GM19043 (cell line): ENCODE data around the gene TMPRSS2.

ENCODE experiments used
- ATAC-seq: cut with Tn5 transposase; IDR thresholded peaks from one replicate; pipeline ENCODE4 v1.9.1; 2021; ENCODE audit warnings: low read depth; ENCODE audit not compliant: unreplicated experiment

Gene TMPRSS2

DNA sequence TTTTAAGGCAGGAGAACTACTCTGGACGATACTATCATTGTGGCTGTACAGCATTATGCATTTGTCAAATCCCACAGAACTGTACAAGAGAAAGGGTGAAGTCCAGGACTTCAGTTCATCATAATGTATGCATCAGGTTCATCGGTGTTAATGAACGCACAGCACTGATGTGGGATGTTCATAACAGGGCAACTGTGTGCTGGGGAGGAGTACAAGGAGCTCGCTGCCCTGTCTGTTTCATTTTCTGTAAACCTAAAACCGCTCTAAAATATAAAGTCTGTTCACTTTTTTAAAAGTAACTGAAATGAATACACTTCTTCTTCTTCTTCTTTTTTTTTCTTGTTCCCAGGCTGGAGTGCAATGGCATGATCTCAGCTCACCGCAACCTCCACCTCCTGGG is 25.0 kb downstream of the TMPRSS2 start:
- ATAC-seq, result no peak

DNA sequence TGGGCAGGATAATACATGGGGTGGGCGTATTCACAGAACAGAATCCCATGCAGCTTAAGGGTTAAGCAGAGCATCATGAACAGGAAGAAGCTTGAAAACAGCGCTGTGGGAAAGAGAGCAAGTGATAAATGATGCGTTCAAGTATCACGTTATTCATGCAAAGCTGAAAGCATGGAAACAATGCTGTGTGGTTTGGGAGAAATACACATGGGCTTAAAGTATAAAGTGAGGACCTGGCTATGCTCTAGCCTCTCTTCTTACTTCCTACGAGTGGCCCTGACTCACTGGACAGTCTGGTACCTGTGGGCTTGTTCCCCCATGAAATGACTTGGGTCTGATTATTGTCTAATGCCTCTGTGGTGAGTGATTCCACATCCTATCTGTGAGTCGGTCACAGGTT is 25.7 kb downstream of the TMPRSS2 start:
- no peak for ATAC-seq

DNA sequence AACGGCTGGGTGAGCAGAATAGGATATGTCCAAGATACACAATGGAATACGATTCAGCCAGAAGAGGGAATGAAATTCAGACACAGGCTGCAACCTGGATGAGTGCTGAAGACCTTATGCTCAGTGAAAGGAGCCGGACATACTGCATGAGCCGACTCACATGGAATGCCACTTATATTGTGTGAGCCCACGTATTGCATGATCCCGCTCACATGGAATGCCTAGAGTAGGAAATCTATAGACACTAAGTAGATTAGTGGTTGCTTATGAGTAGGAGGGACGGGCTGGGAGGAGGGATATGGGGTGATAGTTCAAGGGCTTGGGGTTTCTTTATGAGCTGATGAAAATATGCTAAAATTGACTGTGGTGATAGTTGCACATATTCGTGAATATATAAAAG is 26.8 kb downstream of the TMPRSS2 start:
- ATAC-seq, result no peak

DNA sequence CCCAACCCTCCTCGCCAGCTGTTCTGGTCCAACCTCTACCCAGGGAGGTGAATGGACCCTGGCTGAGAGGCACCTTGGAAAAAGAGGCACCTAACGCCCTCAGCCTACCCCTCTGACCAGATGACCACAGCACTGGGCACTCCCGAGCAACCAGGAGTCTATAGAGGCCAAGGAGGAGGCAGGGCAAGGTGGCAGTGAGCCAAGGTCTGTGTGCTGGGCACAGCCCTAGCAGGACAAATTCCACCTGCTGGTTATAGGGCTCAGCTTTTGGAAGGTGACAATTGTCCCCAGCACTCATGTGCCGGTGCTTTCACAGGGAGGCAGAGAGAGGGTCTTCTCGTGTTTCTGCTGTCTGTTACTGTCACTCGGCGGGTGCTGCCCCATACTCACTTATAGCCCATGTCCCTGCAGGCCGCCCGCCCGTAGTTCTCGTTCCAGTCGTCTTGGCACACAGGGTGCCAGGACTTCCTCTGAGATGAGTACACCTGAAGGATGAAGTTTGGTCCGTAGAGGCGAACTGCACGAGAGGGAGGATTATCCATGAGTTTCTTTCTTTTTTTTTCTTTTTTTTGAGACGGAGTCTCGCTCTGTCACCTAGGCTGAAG is 27.8 kb downstream of the TMPRSS2 start:
- ATAC-seq, result no peak

DNA sequence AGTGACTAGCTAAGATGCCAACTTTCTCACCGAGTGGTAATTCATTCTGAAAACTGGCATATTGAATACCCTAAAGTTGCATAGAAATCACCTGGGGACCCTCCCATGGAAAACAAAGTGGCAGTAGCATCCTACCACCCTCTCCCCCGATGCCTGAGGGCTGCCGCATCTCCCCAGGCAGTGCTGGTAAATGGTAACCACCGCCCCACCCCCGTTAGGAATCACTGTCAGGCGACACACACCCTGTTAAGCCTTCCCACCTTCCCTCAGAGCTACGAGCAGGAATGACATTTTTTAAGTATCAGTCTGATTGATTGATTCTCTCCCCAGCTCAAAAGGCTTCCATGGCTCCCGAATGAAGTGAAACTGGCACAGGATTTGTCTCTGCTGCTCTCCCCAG is 28.3 kb downstream of the TMPRSS2 start:
- no peak for ATAC-seq

GRCh38 chr21:41478319-41479177 is 29.4 kb downstream of the TMPRSS2 start:
- no peak for ATAC-seq

DNA sequence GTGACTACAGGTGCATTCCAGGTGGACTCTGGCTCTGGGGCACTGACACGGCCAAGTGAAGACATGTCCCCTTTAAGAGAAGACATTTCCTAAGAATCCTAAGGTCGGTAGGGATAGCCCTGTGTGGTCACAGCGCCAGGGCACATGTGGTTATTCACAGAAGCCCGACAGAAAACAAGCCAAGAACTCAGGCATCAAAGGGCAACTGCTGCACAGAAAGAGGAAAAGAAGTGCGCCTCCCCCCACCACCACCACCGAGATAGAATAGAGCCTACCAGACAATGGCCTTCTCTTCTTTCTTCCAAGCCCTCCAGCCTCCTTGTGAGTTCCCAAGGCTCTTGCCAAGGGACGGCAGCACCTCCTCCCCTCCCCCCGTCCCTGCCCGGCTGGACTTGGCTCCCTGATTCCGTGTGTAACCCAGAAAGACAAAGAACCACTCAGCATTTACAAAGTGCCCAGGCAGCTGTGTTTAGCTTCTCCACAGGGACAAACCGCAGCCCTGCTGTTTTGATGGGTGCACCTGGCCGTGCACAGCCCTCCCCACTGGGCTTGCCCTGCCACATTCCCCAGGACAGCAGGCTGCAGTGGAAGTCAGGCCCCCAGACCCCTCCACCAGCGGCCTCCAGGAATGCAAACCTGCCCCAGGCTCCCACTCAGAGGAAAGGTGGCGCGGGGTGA is 30.2 kb downstream of the TMPRSS2 start:
- no peak for ATAC-seq

DNA sequence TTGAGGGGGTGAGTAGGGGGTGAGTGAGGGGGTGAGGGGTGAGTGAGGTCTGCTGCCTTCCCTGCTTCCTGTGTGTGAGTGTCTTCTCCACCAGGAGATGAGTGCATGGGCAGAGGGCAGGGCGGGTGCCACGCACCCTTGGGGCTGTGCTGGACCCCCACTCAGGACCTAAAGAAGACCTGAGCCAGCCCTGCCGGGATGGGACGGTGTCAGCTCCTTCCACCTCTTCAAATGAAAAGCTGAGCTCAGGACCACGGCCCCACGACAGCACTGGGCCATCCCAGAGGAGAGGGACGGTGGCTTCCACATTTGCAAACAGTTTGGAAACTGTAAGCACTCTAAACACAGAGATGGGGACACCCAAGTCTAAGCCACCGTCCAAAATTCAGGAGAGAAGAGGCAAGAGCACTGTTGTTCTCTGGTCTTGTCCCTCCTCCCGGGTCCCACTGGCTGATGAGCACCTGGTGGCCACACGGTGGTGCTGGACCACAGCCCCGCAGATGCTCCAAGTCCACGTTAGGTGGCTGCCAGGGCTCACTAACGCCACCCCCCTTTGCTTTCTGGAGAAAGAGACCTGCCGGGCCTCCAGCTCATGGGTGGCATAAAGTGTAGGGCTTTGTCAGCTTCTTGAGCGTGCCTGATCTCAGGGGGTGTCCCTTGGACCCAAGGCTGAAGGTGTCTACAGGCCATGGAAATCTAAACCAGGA is 32.1 kb downstream of the TMPRSS2 start:
- ATAC-seq, result no peak

DNA sequence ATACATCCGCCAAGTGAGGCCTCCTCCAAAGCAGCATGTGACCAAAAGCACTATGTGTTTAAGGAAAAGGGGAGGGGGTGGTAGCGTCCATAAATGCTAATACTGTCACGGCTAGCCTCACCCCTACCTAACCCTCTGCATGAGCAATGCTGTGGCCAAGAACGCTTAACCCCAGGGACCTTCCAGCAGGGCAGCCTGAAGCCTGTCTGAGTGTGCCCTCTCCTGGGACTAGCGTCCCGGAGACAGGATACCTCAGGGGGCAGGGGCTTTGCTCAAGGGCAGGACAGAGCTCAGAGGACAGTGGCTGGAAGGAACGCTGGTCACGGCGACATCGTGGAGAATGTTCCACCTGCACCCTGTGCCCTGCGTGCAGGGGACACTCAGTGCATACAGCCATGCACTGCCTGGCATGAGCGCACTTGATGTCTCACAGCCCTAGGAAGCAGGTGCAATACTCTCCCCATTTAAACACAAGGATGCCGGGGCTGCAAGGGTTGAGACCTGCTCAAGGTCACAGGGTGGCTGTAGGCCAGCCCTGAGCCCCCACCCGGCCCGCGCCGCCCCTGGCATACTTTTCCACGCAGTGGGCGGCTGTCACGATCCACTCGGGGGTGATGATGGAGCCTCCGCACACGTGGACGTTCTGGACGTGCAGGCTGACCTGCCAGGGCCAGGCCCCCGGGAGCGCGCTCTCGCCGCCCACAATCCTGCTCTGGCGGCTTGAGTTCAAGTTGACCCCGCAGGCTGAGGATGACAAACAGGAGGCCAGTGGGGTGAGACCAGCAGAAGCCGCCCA is 35.0 kb downstream of the TMPRSS2 start:
- ATAC-seq, result no peak

DNA sequence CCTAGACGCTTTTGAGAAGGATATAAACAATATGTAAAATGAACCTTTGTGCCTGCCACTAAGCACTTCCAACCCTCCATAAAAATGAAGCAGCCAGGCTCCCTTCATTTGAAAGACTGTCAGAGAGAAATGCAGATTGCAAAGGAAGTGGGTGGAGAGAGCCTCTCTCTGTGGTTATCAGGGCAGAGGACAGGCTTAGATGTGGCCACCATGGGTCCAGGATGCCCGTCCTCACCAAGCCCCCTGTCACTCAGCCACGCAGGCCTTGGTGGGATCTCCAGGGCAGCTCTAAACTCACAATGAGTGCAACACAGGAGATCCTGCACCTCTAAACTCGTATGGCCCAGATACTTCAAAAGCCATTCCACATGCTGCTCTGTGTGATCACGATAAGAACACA is 37.9 kb downstream of the TMPRSS2 start:
- ATAC-seq, result no peak

DNA sequence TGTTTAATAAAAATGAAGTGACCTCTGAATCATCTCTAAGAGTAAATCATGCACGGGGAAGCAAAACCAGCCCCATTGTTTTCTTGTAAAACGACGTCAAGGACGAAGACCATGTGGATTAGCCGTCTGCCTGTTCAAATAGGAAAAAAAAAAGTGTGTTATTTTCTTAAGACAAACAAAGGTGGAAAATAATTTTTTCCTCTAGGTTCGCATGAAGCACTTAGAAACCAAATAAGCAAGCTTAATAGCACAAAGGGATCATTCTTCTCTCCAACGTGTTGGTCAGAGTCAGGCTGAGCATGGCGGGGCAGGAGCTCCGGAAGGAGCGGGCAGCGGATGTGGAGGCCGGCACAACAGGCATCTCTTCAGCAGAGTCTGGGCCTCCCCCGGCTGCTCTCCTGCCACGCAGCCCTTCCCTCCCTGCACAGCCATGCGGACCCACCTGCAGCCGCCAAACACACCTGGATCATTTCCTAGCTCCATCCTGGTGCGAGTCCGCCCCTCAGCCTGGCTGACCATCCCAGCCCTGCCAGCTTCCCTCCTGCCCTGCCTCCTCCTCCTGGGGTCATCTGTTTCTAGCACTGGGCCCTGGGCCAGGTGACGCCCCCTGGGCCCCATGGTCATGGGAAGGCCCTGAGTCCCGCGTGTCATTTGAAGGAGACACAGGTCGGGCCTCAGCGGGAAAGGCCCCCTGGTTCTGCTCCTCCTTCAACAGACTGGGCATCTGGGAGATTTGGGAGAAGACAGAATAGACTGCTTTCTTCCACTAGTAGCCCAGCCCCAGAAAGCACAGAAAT is 41.7 kb downstream of the TMPRSS2 start:
- ATAC-seq, result no peak

DNA sequence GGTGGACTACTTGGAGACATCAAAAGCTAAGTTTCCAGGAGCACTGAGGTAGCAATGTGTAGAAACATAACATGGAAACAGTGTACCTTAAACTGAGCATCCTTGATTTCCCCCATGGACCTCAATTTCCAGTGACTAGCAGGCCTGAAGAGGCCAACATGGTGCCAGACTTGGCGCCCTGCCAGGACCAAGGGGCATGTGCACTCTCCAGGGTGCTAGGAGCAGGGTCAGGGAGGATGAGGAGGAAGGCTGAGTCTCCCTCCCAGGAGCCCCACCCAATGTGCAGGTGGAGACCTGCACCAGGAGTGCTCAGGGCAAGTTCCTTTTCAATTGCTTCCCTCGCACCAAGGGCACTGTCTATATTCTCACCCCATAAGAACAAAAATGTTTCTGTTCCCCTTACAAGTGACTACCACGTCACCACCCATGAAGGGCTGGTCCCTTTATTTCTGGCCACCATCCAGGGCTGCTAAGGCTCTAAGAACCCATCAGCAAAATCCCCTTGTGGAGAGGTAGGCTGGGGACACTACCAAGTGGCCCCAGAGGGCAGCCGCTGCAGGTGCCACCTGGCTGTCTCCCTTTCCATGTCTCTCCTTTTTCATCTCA is 42.7 kb downstream of the TMPRSS2 start:
- ATAC-seq, result no peak

DNA sequence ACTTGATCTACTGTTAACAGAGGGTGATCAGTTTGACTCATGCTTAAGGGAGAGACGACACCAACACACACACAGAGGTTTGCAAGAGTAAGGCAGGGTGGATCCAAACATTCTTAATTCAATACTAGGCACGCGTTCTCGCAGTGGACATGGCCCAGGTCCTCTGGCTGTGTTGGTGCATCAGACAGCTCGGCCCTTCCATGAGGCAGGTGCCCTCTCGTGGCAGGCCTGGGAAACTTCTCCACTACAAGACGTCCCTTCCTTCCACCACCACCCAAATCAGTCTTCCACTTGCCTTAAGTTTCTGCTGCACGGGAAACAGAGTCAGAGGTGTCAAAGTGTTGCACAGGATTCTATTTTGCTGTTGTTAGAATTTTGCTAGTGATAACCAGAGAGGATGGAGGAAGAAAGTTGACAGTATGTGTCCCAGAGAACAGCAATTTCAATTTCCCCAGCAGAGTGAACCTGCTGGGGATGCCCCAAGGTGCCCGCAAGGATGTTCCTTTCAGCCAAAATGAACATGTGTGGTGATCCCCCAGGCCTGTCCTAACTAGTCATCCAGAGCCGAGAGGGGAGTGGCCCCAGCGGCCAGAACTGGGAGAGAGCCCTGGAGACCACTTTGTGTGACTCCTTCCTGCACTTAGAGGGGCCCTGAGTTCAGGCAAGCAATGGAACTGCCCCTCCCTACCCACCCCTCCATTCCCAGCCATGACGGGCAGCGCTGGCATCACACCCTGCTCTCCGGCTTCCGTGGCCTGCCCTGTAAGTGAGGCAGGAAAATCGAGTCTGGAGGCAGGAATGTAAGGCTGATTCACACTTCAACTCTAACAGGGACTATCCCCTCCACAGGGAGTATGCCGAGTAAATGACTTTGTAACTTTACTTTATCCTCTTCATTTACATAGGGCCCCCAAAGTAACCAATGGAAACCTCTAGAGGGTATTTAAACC is 47.1 kb downstream of the TMPRSS2 start:
- ATAC-seq, result no peak

GRCh38 chr21:41459884-41460534 is 47.9 kb downstream of the TMPRSS2 start:
- ATAC-seq, result no peak

DNA sequence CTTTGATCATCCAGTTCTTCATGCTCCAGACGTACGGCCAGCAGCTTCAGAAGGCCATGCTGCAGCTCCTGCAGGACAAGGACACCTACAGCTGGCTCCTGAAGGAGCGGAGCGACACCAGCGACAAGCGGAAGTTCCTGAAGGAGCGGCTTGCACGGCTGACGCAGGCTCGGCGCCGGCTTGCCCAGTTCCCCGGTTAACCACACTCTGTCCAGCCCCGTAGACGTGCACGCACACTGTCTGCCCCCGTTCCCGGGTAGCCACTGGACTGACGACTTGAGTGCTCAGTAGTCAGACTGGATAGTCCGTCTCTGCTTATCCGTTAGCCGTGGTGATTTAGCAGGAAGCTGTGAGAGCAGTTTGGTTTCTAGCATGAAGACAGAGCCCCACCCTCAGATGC is 49.4 kb downstream of the TMPRSS2 start:
- no peak for ATAC-seq

DNA sequence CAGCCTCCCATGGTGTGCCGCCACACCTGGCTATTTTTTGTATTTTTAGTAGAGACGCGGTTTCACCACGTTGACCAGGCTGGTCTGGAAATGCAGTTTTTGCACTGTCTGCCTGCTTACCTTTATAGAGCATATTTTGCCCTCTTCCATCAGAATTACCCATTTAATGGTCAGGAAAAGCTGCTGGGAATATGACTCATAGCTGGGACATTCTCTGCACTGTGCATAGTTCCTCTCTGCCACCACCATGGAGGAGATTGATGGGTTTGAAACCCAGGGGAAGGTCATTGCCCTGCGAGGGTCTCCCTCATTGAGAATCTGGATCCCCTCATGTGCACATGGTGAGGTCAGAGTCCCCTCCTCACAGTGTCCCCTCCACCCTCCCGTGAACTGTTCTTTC is 49.8 kb downstream of the TMPRSS2 start:
- no peak for ATAC-seq

DNA sequence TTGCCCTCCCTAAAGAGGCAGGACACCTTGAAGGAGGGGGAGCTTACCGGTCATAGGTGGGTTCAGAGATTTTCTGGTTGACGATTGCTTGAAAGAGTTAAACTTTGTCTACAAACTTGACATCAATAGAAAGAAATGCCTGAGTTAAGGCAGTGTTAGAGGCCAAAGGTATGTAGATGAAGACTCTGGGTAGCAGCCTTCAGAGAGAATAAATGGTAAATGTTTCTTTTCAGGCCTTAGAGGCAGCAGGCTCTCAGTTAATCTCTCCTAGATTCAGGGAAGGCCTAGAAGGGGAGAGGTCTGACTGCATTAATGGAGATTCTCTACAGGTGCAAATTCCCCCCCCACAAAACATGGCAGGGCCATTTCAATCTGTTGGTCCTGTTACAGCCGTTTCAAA is 54.2 kb downstream of the TMPRSS2 start:
- ATAC-seq, result no peak

DNA sequence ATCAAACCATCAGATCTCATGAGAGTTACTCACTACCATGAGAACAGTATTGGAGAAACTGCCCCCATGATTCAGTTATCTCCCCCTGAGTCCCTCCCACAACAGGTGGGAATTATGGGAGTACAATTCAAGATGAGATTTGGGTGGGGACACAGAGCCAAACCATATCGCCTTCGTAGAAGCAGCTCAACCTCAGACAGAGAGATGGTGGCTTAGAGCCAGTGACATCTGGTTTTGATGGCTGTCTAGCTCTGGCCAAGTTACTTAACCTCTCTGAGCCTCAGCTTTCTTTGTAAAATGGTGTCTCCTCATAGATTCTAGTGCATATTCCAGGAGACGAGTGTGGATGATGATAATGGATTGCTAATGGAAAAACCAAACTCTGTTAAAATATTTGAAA is 54.8 kb downstream of the TMPRSS2 start:
- ATAC-seq, result no peak
